T-helper 17 cell (primary cell): Measurements from ENCODE around the gene MYF5. TPM values are rescaled to one million over a fixed set of nuclear protein-coding genes. Genes with fewer than 3 reads are reported as not detected.

Experiments used
- ATAC-seq: fragments of 150-1000 bp; cut with Tn5 transposase; 2 replicates; pipeline ENCODE4 v1.10.0; 2021; ENCODE audit warnings: mild to moderate bottlenecking, moderate library complexity
- DNase-seq, 3 donors: peaks; one replicate each; pipeline versions ENCODE4 v3.0.0 to v3.0.0-alpha.2; 2020 to 2021
- H3K9me3 ChIP-seq: one replicate; pipeline ENCODE4 v1.7.0; 2013; ENCODE audit warnings: low read length, mild to moderate bottlenecking; ENCODE audit not compliant: control insufficient read depth, poor library complexity, severe bottlenecking
- H3K27ac Mint-ChIP-seq: one replicate; pipeline ENCODE4 v1.8.0; 2022; ENCODE audit warnings: mild to moderate bottlenecking, moderate library complexity, mixed read lengths
- H3K27me3 Mint-ChIP-seq: one replicate; pipeline ENCODE4 v1.8.0; 2022; ENCODE audit warnings: mixed read lengths
- H3K36me3 Mint-ChIP-seq: one replicate; pipeline ENCODE4 v1.8.0; 2022; ENCODE audit warnings: low read depth, mixed read lengths
- H3K4me1 Mint-ChIP-seq: one replicate; pipeline ENCODE4 v1.8.0; 2022; ENCODE audit warnings: mild to moderate bottlenecking, mixed read lengths
- H3K4me3 Mint-ChIP-seq: one replicate; pipeline ENCODE4 v1.8.0; 2022; ENCODE audit warnings: mild to moderate bottlenecking, moderate library complexity, mixed read lengths
- total RNA-seq, 4 donors: library from RNA in 2 of 4; stranded (reverse) in 2 of 4; gene quantifications; one replicate each; pipeline ENCODE4 v1.2.3 and lab custom pipeline; 2022 to 2026

The MYF5 gene
- total RNA-seq, 2 donors from 2014 or later: not detected

DNA sequence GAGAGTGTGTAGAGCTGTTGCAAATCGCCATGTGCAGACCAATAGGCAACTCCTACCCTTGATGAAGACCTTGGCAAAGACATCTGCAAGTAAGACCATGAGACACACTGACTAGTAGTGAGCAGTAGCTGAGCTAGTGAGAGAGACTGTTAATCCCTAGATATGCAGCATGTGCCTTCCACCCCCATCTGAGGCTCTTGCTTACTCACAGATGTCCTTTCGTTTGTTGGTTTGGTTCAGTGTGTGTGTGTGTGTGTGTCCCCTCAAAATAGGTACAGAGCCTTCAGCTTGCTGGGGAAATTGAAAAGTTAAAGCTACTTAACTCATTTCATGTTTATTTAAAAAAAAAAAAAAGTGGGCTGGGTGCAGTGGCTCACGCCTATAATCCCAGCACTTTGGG is 37.6 kb downstream of the MYF5 start:
- H3K4me3 Mint-ChIP-seq: no peak overlapping the region
- H3K27me3 Mint-ChIP-seq: no peaks in the 10 kb centered on the region
- no peaks in the 10 kb centered on the region for H3K9me3 ChIP-seq
- no peak overlapping the region for H3K27ac Mint-ChIP-seq
- DNase-seq: no peak
- H3K4me1 Mint-ChIP-seq: no peaks in the 10 kb centered on the region
- ATAC-seq: no peak
- no peaks in the 10 kb centered on the region for H3K36me3 Mint-ChIP-seq

DNA sequence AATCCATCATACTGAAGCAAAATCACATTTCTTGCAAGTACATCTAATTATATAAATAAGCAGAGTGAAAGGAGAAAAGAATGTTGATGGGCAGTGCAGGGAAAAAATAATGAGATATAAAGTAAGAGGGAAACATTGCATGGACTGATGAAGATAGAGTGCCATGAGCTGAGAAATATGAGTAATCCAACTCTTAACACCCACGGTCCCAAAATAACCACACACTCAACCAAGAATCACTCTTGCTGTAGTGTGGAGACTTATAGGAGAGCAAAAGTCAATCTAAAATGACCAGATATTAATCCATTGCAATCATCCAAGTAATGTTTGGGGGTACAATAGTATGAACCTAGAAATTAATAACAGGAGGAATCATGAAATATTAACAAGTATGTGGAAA is 40.2 kb downstream of the MYF5 start:
- no peaks in the 10 kb centered on the region for H3K27me3 Mint-ChIP-seq
- no peak for DNase-seq
- H3K36me3 Mint-ChIP-seq: no peaks in the 10 kb centered on the region
- no peaks in the 10 kb centered on the region for H3K4me1 Mint-ChIP-seq
- no peak overlapping the region for H3K27ac Mint-ChIP-seq
- H3K4me3 Mint-ChIP-seq: no peak overlapping the region
- ATAC-seq: no peak
- no peaks in the 10 kb centered on the region for H3K9me3 ChIP-seq

DNA sequence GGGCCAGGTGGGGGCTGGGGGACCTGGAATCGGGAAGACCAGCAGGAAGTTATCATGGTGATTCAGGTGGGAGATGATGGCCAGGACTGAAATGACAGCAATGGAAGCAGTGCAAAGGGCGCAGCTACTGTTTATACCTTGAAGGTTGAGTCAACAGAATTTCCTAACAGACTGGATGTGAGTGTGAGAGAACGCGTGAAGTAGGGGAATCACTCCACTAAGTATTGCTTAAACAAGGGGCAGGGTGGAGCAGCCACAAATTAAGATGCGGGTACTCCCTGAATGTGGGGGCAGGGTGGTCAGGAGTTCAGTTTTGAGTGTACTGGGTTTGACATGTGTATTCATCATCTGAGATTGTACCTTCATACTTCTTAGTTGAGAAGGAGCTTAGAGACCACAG is 45.1 kb downstream of the MYF5 start:
- H3K27me3 Mint-ChIP-seq: no peaks in the 10 kb centered on the region
- no peak overlapping the region for H3K27ac Mint-ChIP-seq
- no peak for DNase-seq
- no peak overlapping the region for H3K4me3 Mint-ChIP-seq
- H3K9me3 ChIP-seq: no peaks in the 10 kb centered on the region
- no peak for ATAC-seq
- no peaks in the 10 kb centered on the region for H3K4me1 Mint-ChIP-seq
- H3K36me3 Mint-ChIP-seq: no peaks in the 10 kb centered on the region

DNA sequence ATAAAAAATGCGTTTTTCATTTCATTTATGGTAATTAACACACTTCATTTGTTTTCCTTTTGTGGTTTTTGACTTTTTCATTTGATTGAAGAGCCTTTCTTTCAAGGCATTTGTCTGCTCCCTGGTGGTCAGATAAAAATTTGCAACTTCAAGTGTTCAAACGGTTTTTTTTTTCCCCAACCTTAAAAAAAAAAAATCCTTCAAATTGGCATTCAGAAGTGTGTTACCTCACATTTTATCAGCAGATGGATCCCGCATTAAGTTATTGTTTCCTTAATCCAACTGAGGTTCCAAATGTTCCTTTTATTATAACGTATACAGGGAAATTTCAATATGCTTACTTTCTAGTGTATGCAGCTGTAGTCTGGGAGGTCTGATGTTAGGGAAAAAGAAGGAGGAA is 47.2 kb downstream of the MYF5 start:
- H3K9me3 ChIP-seq: no peaks in the 10 kb centered on the region
- Mint-ChIP-seq H3K4me3 (no peak overlapping the region), H3K27ac (no peak overlapping the region), H3K27me3 (no peaks in the 10 kb centered on the region), H3K4me1 (no peaks in the 10 kb centered on the region), H3K36me3 (no peaks in the 10 kb centered on the region)
- DNase-seq: no peak
- ATAC-seq: no peak

DNA sequence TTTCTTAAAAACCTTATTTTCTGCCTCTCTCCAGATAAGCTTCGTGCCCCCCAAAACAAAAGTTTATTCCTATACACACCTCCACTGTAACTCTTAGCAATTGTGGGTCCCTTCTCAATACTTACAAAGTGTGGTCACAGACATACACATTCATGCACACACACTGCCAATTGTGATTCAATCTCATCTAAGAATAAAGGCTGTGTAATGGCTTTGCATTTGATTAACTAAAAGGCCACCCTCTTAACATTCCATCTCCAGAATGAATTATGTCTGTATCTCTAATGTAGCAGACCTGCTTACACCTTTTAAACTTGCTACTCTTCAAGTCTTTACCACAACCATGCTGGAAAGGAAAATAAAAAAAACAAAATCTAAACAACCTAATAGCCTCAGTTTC is 49.5 kb downstream of the MYF5 start:
- DNase-seq (no peak), ATAC-seq (no peak)
- H3K27ac Mint-ChIP-seq: no peak overlapping the region
- no peaks in the 10 kb centered on the region for H3K4me1 Mint-ChIP-seq
- H3K27me3 Mint-ChIP-seq: no peaks in the 10 kb centered on the region
- H3K36me3 Mint-ChIP-seq: no peaks in the 10 kb centered on the region
- no peaks in the 10 kb centered on the region for H3K9me3 ChIP-seq
- no peak overlapping the region for H3K4me3 Mint-ChIP-seq

DNA sequence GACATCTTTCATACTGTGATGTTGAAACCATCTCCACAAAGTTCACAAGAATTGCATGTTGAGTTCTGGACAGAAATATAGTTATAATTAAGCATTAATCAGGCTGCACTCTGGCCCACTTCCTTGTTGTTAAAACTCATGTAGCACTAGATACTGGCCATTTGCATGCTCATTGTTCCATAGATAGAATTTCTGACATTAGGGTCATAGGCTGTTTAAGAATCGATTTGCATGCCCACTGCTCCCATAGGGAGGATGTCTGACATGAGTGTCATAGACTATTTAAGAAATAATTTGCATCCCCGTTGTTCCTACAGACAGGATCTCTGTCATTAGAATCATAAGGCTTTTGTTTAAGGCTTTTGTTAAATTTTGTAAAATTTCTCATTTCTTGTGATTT is 50.2 kb downstream of the MYF5 start:
- H3K27ac Mint-ChIP-seq: no peak overlapping the region
- H3K36me3 Mint-ChIP-seq: no peaks in the 10 kb centered on the region
- no peak overlapping the region for H3K4me3 Mint-ChIP-seq
- no peak for DNase-seq
- no peak for ATAC-seq
- H3K4me1 Mint-ChIP-seq: no peaks in the 10 kb centered on the region
- no peaks in the 10 kb centered on the region for H3K27me3 Mint-ChIP-seq
- H3K9me3 ChIP-seq: no peaks in the 10 kb centered on the region

Other genes with a start within 250 kb of the MYF5 start
- gene MYF6, start 9.3 kb upstream of the MYF5 start, total RNA-seq: not detected
- under 1 TPM; 0.21 to 0.22 TPM for gene LIN7A, start 221.0 kb downstream of the MYF5 start, total RNA-seq